HG02885 (cell line): Measurements from ENCODE around the gene GPR63.

Experiments
- ATAC-seq: cut with Tn5 transposase; IDR thresholded peaks from one replicate; pipeline ENCODE4 v1.9.1; 2021; ENCODE audit warnings: mild to moderate bottlenecking; ENCODE audit not compliant: unreplicated experiment, poor library complexity

The GPR63 gene

GRCh38 chr6:96766769-96767168 is 70.5 kb downstream of the GPR63 start:
- no peak for ATAC-seq

GRCh38 chr6:96762599-96762998 is 74.7 kb downstream of the GPR63 start:
- ATAC-seq: no peak

GRCh38 chr6:96761794-96762193 is 75.5 kb downstream of the GPR63 start:
- no peak for ATAC-seq

- ATAC-seq: no peak
Measured at GRCh38 chr6:96760153-96760687, 77.1 kb downstream of the GPR63 start.

GRCh38 chr6:96755096-96755495 is 82.2 kb downstream of the GPR63 start:
- ATAC-seq: no peak

- no peak for ATAC-seq
Measured at GRCh38 chr6:96749891-96750290, 87.4 kb downstream of the GPR63 start.
